GM12878 (cell line): ENCODE data around the gene PRICKLE4. TPM values are rescaled to one million over a fixed set of nuclear protein-coding genes. Genes with fewer than 3 reads are reported as not detected.

Experiments used
- ATF2 ChIP-seq: IDR thresholded peaks from 2 replicates; pipeline ENCODE4 v1.6.1; 2012; ENCODE audit warnings: low read length, inconsistent platforms
- CBX5 ChIP-seq: sonication (generic); IDR thresholded peaks from 2 replicates; pipeline ENCODE4 v1.6.1; 2016; ENCODE audit warnings: low read depth, moderate library complexity, mild to moderate bottlenecking, inconsistent platforms
- DPF2 ChIP-seq: fragments of 450-650 bp; IDR thresholded peaks from 2 replicates; pipeline ENCODE4 v1.6.1; 2017; ENCODE audit warnings: mild to moderate bottlenecking
- E2F8 ChIP-seq: fragments of 450-650 bp; IDR thresholded peaks from 2 replicates; pipeline ENCODE4 v1.6.1; 2018; ENCODE audit warnings: mild to moderate bottlenecking, low read depth, moderate library complexity; ENCODE audit not compliant: partially characterized antibody
- EED ChIP-seq: sonication (generic); IDR thresholded peaks from 2 replicates; pipeline ENCODE4 v1.6.1; 2016; ENCODE audit warnings: antibody characterized with exemption, low read depth
- EGR1 ChIP-seq, 2 experiments: IDR thresholded peaks; 1 replicate in 1 of 2; 2 replicates in 1 of 2; pipeline ENCODE4 v1.6.1; 2011 to 2012; ENCODE audit warnings: low read depth in 2 of 2, low read length in 2 of 2, borderline replicate concordance in 1 of 2, mild to moderate bottlenecking in 1 of 2, moderate library complexity in 1 of 2
- ETV6 ChIP-seq, 2 experiments: fragments of 450-650 bp in 1 of 2; IDR thresholded peaks in 1 of 2; conservative IDR thresholded peaks in 1 of 2; 2 replicates each; pipeline ENCODE4 v1.6.1; 2014; ENCODE audit warnings: antibody characterized with exemption in 1 of 2, borderline replicate concordance in 1 of 2, low read depth in 1 of 2, mild to moderate bottlenecking in 1 of 2, moderate library complexity in 1 of 2
- FOS ChIP-seq: IDR thresholded peaks from 3 replicates; pipeline ENCODE4 v1.6.1; 2011; ENCODE audit warnings: borderline replicate concordance; ENCODE audit not compliant: insufficient read length; ENCODE audit errors: extremely low read depth
- HDAC6 ChIP-seq: fragments of 200-600 bp; sonication (generic); IDR thresholded peaks from one replicate; pipeline ENCODE4 v1.8.0; 2017; ENCODE audit warnings: antibody characterized with exemption; ENCODE audit not compliant: unreplicated experiment
- KLF5 ChIP-seq: fragments of 450-650 bp; IDR thresholded peaks from 2 replicates; pipeline ENCODE4 v1.6.1; 2014; ENCODE audit warnings: mild to moderate bottlenecking; ENCODE audit not compliant: partially characterized antibody
- NFXL1 ChIP-seq: fragments of 450-650 bp; IDR thresholded peaks from 2 replicates; pipeline ENCODE4 v1.6.1; 2017; ENCODE audit warnings: antibody characterized with exemption, mild to moderate bottlenecking, borderline replicate concordance
- POU2F2 ChIP-seq: IDR thresholded peaks from 3 replicates; pipeline ENCODE4 v1.6.1; 2011; ENCODE audit warnings: low read depth, mild to moderate bottlenecking, low read length, borderline replicate concordance
- RB1 ChIP-seq: fragments of 450-650 bp; formaldehyde crosslinking; IDR thresholded peaks from 2 replicates; pipeline ENCODE4 v1.6.1; 2017; ENCODE audit warnings: mild to moderate bottlenecking, borderline replicate concordance
- RCOR1 ChIP-seq: conservative IDR thresholded peaks from 2 replicates; pipeline ENCODE4 v1.6.1; 2012; ENCODE audit warnings: low read depth, low read length, improper control_type of control experiment
- SIX5 ChIP-seq: IDR thresholded peaks from 2 replicates; pipeline ENCODE4 v1.6.1; 2011; ENCODE audit warnings: mild to moderate bottlenecking, low read depth, low read length, moderate library complexity; ENCODE audit not compliant: severe bottlenecking
- YY1 ChIP-seq: IDR thresholded peaks from 2 replicates; pipeline ENCODE4 v1.6.1; 2011; ENCODE audit warnings: low read depth, mild to moderate bottlenecking, low read length
- ZBED1 ChIP-seq: IDR thresholded peaks from 2 replicates; pipeline ENCODE4 v1.6.1; 2016; ENCODE audit warnings: borderline replicate concordance
- ZBTB11 ChIP-seq: fragments of 450-650 bp; formaldehyde crosslinking; IDR thresholded peaks from 2 replicates; pipeline ENCODE4 v1.5.0; 2022; ENCODE audit warnings: mild to moderate bottlenecking, missing genetic modification characterization
- ZNF622 ChIP-seq: fragments of 450-650 bp; IDR thresholded peaks from 2 replicates; pipeline ENCODE4 v1.6.1; 2017; ENCODE audit warnings: mild to moderate bottlenecking, inconsistent platforms
- polyA plus RNA-seq, 11 experiments: library from polyadenylated mRNA; depleted of rRNA in 4 of 11; unstranded in 6 of 11; stranded (reverse) in 5 of 11; fragments of >200 nt; fragmentation: Nextera tagmentation in 4 of 11; fragmentation: Illumina TruSeq in 1 of 11; extraction: Ambion mirVana in 4 of 11; extraction: Trizol in 1 of 11; gene quantifications; 1 replicate in 1 of 11; 2 replicates in 10 of 11; pipeline versions ENCODE4 v1.2.1 to v1.2.3, GENCODE V29; 2011 to 2016; ENCODE audit warnings: inconsistent platforms in 2 of 11, missing spikeins in 2 of 11, low read depth in 1 of 11
- total RNA-seq, 4 experiments: library from RNA; depleted of rRNA in 3 of 4; stranded (reverse); fragments of >200 nt in 3 of 4; fragmentation: Illumina TruSeq in 1 of 4; extraction: Trizol in 1 of 4; gene quantifications; 2 replicates each; pipeline versions ENCODE4 v1.2.1 to v1.2.3, GENCODE V29; 2013 to 2021
- TF ChIP-seq, protein P1 (sequence below): fragments of 450-650 bp; IDR thresholded peaks from 2 replicates; pipeline ENCODE4 v1.6.1; 2017; ENCODE audit warnings: mild to moderate bottlenecking, low read depth, inconsistent platforms; ENCODE audit not compliant: poor library complexity, severe bottlenecking

The PRICKLE4 gene
- total and polyA plus RNA-seq, 10 of the 15 experiments (the other 5 are each of a cell fraction or from before 2014, with no cell fraction given): 0.33 to 0.85 (median 0.35) TPM; not detected in 7

DNA sequence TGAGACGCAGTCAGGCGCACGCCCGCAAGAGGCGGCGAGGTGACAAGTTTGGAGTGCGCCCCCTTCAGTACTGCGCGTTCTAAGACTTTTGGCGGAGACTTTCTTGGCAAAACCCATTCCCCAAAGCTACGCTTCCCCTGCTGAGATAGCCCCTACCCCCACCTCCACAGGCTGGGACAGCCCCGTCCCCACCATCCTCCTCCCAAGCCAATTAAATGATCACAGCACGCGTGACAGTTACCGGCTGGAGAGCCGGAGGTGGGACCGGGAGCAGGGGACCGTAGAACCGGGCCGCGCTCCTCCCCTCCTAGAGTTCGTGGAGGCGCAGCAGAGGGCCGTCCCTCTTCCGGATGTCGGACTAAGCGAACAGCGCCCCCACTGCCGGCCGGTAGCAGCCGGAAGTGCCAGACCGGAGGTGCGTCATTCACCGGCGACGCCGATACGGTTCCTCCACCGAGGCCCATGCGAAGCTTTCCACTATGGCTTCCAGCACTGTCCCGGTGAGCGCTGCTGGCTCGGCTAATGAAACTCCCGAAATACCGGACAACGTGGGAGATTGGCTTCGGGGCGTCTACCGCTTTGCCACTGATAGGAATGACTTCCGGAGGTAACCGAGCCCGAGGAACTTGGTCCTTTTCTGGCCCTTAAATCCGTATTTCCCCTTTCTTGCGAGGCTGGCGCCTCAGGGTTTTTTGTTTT, 6.8 kb downstream of the PRICKLE4 start, which contains the start of gene TOMM6 (continued):
- TF ChIP-seq E2F8: peak; percentile 74
- TF ChIP-seq CBX5: no peak
- TF ChIP-seq, protein P1, sequence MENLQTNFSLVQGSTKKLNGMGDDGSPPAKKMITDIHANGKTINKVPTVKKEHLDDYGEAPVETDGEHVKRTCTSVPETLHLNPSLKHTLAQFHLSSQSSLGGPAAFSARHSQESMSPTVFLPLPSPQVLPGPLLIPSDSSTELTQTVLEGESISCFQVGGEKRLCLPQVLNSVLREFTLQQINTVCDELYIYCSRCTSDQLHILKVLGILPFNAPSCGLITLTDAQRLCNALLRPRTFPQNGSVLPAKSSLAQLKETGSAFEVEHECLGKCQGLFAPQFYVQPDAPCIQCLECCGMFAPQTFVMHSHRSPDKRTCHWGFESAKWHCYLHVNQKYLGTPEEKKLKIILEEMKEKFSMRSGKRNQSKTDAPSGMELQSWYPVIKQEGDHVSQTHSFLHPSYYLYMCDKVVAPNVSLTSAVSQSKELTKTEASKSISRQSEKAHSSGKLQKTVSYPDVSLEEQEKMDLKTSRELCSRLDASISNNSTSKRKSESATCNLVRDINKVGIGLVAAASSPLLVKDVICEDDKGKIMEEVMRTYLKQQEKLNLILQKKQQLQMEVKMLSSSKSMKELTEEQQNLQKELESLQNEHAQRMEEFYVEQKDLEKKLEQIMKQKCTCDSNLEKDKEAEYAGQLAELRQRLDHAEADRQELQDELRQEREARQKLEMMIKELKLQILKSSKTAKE: peak; percentile 25
- TF ChIP-seq RB1: peak; percentile 28; the same call in 1 of the 2 replicates
- no peak for TF ChIP-seq NFXL1
- no peak for TF ChIP-seq KLF5
- TF ChIP-seq ZBTB11: no peak; the same call in 1 of the 2 replicates
- TF ChIP-seq FOS: no peak
- TF ChIP-seq RCOR1: no peak
- 0 out of 3 replicates have a peak, but pooled peaks of 1 of the 2 experiments have one; percentile 28 for TF ChIP-seq EGR1 (IDR thresholded peaks at IDR 0.05; ENCODE audit: borderline replicate concordance in 1 of 2, low read depth in 2 of 2, low read length in 2 of 2)
- peak; percentile 81; the same call in 2 of the 3 replicates for TF ChIP-seq POU2F2
- no peak for TF ChIP-seq ETV6 (conservative IDR thresholded peaks at IDR 0.05 in 1 of 2, IDR thresholded peaks at IDR 0.05 in 1 of 2; ENCODE audit: borderline replicate concordance in 1 of 2, low read depth in 1 of 2)
- TF ChIP-seq YY1: peak; percentile 98
- no peak for TF ChIP-seq DPF2
- TF ChIP-seq EED: no peak
- TF ChIP-seq ATF2: no peak
- peak; percentile 52 for TF ChIP-seq HDAC6
- TF ChIP-seq SIX5: peak; percentile 65
- no peak for TF ChIP-seq ZBED1
- no peak for TF ChIP-seq ZNF622
